Measurements from ENCODE around the gene FOXO6. TPM values are rescaled to one million over a fixed set of nuclear protein-coding genes. Genes with fewer than 3 reads are reported as not detected.

FOXO6 gene
- total RNA-seq, 2 donors from 2014 or later: 1.4 to 1.9 TPM

DNA sequence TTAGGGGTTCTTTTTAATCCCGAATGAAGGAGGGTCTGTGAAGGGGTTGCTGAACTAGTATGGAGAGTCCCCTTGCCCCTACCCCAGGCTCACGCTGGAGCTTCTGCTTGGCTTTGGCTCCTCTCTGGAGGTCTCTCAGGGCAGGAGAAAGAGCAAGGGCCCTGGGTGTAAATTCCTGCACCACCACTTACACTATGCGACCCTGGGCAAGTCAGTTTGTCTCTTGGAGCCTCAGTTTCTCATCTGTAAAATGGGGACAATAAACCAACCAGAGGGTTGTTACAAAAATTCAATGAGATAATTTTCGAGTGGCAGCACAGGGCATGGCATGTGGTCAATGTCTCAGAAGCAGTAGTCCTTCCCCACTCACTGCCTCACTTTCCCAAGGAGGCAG is 11.4 kb downstream of the FOXO6 start:
- no peak for TF ChIP-seq CTCF (IDR thresholded peaks at IDR 0.05)
- Histone ChIP-seq H3K4me3 (no peak overlapping the region), H3K27me3 (no peaks in the 10 kb centered on the region), H3K27ac (no peak overlapping the region), H3K36me3 (no peaks in the 10 kb centered on the region), H3K4me1 (peaks cover 0 to 21% of the 10 kb centered on the region in 2 donors), H3K9me3 (no peaks in the 10 kb centered on the region)
- DNase-seq (ENCODE audit: low spot score): no peak

DNA sequence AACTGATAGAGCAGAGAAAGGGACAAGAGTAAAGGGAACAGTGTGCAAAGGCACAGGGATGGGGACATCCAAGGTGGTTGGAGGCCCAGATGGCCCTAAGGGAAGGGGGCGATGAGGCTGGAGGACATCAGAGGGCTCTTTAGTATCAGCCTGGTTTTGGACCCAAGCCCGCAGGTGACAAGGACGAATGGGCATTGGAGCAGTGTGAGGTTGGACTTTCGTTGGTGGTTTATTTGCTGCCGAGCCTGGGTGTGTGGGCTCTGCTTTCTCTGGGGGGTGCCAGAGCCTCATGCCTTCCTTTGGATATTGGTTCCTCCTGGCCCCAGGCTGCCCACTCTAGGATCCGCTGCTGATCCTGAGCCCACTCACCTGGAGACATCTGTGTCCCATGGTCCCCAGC is 12.1 kb downstream of the FOXO6 start:
- H3K9me3 ChIP-seq: no peaks in the 10 kb centered on the region
- no peaks in the 10 kb centered on the region for H3K27me3 ChIP-seq
- H3K36me3 ChIP-seq: no peaks in the 10 kb centered on the region
- no peak for DNase-seq (ENCODE audit: low spot score)
- peaks cover 0 to 21% of the 10 kb centered on the region in 2 donors for H3K4me1 ChIP-seq
- H3K27ac ChIP-seq: no peak overlapping the region
- no peak overlapping the region for H3K4me3 ChIP-seq
- no peak for TF ChIP-seq CTCF (IDR thresholded peaks at IDR 0.05)

- H3K4me1 ChIP-seq: peaks cover 0 to 21% of the 10 kb centered on the region in 2 donors
- no peak for DNase-seq (ENCODE audit: low spot score)
- TF ChIP-seq CTCF (IDR thresholded peaks at IDR 0.05): no peak
Measured at GRCh38 chr1:41374711-41375110, 13.5 kb downstream of the FOXO6 start.

DNA sequence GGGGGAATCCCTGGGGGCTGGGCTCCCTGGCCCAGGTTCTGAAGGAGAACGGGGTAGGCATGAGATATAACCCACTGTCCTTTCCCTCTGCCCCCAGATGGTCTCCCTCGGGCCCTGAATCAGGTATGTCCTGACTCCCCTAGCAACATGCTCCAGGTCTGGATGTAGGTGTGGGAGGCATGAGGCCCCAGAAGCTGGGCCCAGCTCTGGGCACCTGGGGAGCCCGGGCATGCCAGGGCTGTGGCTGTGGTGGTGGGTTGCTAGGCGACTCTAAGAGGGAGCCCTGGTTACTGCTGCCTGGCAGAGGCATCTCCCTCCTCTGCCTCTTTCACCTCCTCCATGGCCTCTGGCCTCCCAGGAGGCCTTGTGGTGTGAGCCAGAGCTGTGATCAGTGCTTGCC is 16.2 kb downstream of the FOXO6 start:
- Histone ChIP-seq H3K4me3 (no peak overlapping the region), H3K4me1 (peaks cover 0 to 25% of the 10 kb centered on the region in 2 donors), H3K27ac (no peak overlapping the region), H3K36me3 (no peaks in the 10 kb centered on the region), H3K9me3 (no peaks in the 10 kb centered on the region), H3K27me3 (no peaks in the 10 kb centered on the region)
- DNase-seq (ENCODE audit: low spot score): no peak
- TF ChIP-seq CTCF (IDR thresholded peaks at IDR 0.05): no peak

More at GRCh38 chr1:41374711-41375110, 13.5 kb downstream of the FOXO6 start:
- Histone ChIP-seq H3K4me3 (no peak overlapping the region), H3K9me3 (no peaks in the 10 kb centered on the region), H3K27ac (no peak overlapping the region), H3K27me3 (no peaks in the 10 kb centered on the region), H3K36me3 (no peaks in the 10 kb centered on the region)

DNA sequence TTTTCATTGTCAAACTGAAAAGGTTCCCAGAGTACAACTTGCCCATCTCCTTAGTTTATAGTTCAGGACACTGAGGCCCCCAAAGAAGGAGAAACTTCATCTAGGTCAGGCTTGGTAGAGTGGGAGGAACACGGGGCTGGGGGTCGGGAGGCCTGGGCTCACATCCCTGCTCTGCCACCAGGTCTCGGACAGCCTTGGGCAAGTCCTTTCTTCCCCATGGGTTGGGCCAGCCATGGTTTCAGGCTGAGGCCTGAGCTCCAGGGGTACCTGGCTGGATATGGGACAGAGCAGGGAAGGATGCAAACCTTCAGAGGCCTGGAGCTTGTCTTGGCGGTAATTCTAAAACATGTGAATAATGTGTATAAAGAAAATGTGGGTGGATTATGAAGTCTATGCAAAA is 17.0 kb downstream of the FOXO6 start:
- Histone ChIP-seq H3K36me3 (no peaks in the 10 kb centered on the region), H3K27me3 (no peaks in the 10 kb centered on the region), H3K4me3 (no peak overlapping the region), H3K4me1 (peaks cover 0 to 28% of the 10 kb centered on the region in 2 donors), H3K9me3 (no peaks in the 10 kb centered on the region), H3K27ac (no peak overlapping the region)
- DNase-seq (ENCODE audit: low spot score): no peak
- no peak for TF ChIP-seq CTCF (IDR thresholded peaks at IDR 0.05)

- DNase-seq (ENCODE audit: low spot score): no peak
- Histone ChIP-seq H3K4me3 (no peak overlapping the region), H3K36me3 (no peaks in the 10 kb centered on the region), H3K27me3 (no peaks in the 10 kb centered on the region), H3K9me3 (no peaks in the 10 kb centered on the region), H3K27ac (no peak overlapping the region), H3K4me1 (peaks cover 0 to 30% of the 10 kb centered on the region in 2 donors)
- no peak for TF ChIP-seq CTCF (IDR thresholded peaks at IDR 0.05)
Measured at GRCh38 chr1:41378999-41379737, 17.9 kb downstream of the FOXO6 start.

Measured in right atrium auricular region (tissue), 2 donors.